TTC549 (cell line): ENCODE data around the gene CDK5RAP3.
"Not testable (repeated sequence)": the region's sequence is repeated elsewhere in the genome, so short reads cannot be mapped to it uniquely, and the experiment has no call there.

ENCODE experiments used
- FAIRE-seq: peaks from 2 replicates; lab custom pipeline; 2012; peaks lifted over from hg19 to GRCh38; lab: Jason Lieb, UNC

The CDK5RAP3 gene

GRCh38 chr17:48001197-48001596 is 30.3 kb downstream of the CDK5RAP3 start:
- no peak for FAIRE-seq

- FAIRE-seq: not testable (repeated sequence)
Observed at GRCh38 chr17:48001657-48002056, 30.7 kb downstream of the CDK5RAP3 start.

GRCh38 chr17:48002266-48002915 is 31.5 kb downstream of the CDK5RAP3 start:
- peak; percentile 98 for FAIRE-seq

DNA sequence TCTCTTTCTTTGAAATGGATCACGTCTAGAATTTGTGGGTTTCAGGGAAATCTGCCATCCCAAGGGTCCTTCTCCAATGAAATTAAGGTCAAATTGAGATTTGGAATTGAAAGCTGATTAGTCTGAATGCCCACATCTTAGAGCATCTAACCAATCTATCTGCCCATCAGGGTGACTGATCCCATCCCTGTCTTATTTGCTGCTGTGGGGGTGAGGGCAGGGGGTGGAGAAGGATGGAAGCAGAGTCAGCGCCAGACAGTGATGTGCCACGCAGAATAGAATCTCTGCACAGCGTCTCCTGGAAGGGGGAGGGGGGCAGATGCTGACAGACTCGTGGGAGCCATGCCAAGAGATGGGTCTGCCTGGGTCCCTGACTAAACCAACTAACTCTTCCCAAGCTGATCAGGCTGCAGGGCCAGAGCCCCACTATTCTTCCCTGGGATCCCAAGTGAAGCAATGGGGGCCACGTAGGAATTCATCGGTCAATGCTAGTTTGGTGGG is 32.1 kb downstream of the CDK5RAP3 start:
- FAIRE-seq: no peak

DNA sequence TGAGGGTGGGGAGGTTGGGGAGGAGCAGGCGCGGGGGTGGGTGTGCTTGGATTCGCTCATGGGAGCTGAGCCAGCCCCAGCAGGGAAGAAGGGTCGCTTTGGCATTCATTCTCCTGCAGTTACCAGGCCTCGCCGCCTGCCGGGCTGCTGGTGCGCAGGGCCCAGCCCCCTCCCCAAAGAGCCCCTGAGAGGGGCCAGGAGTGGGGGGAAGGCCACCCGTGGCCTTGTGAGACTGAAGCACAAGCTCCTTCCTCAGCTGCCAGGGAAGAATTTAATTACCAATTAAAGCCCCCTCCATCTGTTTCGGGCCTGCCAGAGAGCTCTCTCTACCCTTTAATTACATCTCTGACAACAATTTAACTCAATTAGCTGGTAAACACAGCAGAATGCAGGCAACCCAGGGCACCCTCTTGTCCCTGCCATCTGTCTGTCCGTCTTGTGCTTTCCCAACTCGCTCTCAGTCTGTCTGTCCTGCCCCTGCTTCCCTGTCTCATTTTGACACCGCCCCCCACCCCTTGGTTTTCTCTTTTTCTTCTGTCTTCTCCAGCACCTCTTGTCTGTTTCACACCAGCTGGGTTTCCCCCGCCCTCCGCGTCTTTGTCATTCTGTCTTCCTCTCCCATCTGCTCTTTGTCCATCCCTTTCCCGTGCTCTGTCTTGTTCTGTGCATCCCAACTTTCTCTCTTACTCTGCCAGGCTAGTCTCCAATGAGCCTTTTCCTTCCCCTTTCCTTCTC is 32.7 kb downstream of the CDK5RAP3 start:
- no peak for FAIRE-seq

DNA sequence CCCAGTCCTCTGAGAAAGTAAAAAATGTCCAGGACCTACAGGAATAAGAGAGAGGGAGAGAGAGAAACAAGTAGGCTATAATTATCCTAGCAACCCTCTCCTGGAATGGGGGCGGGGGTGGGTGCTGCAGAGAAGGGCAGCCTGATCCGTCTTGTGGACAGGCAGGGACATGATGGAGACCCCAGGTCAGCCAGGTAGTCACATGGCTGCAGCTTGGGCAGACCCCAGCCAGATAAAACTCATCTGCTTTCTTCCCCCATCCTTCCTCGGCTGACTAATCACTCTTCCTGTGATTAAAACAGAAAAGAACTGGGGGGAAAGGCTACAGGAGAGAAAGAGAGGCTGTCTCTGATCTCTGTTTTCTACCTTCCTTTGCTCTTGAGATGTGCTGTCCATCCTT is 34.1 kb downstream of the CDK5RAP3 start:
- FAIRE-seq: no peak

DNA sequence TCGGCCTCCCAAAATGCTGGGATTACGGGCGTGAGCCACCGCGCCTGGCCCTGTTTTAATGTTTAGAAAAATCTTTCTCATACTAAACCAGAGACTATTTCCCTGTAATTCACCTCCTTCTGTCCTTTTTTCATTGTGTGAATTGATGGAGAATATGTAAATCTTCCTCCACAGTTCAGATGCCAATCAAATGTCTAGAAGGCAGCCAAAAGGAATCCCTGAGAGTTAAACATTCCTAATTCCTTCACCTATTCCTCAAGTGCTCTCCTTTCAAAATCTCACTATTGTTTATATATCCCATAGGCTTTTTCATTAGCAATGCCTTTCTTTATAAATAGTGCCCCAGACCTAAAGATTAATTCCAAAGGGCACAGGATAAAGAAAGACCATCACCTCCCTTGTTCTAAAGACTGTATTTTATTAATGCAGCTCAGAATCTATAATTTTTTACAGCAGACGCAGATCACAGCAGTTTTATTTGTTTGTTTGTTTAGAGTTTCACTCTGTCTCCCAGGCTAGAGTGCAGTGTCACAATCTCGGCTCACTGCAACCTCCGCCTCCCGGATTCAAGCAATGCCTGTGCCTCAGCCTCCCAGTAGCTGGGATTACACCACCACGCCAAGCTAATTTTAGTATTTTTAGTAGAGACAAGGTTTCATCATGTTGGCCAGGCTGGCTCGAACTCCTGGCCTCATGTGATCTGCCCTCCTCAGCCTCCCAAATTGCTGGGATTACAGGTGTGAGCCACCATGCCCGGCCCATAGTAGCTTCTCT is 36.2 kb downstream of the CDK5RAP3 start:
- FAIRE-seq: peak; percentile 66

- no peak for FAIRE-seq
Observed at GRCh38 chr17:48010193-48010592, 39.3 kb downstream of the CDK5RAP3 start.

DNA sequence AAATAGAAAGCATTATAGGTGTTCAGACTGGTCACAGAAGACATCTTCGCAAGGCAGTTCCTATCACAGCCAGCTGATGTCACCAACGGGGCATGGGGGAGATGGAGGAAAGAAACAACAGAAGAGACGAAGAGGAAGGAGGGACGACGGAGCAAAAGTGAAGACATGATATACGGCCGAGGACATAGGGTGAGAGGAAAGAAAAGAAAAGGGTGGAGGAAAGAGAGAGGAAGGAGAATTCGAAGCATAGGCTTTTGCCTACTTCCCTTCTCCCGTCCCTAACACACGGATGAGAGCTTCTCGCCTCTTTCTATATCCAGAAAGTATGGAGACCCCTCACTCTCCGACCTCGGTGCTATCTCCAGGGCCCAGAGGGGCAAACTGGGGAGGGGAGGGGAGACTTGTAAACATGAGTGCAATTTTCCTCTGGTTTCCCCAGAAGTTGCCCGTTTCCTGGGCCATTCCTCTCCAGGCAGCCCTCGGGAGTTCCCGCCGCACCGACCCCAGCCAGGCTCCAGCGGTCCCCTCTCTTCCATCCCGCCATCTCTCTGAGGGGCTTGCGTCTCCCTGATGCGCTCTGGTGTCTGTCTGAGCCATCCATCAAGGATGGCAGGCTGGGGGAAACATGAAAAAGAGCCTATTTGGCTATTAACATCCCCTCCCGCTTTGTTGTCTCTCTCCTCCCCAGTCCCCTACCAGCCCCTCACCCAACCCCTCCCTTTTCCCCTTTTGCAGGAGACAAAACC is 40.7 kb downstream of the CDK5RAP3 start:
- peak; percentile 52 for FAIRE-seq

DNA sequence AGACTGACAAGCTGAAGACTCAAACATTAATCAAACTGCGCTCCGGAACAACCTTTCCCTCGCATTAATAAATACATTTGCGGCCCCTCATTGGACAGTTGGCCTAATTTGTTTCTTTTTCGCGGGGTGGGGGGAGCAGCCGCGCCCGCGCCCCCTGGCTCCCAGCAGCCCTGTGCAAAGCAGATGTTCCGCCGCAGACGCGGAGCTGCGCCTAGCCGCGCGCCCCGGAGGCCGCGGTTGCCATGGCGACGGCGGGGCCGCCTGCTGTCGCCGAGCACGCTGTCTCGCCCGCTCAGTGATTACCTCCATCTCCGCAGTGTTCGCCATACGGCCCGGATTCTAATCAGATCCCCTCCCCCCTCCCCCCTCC is 41.2 kb downstream of the CDK5RAP3 start:
- no peak for FAIRE-seq

DNA sequence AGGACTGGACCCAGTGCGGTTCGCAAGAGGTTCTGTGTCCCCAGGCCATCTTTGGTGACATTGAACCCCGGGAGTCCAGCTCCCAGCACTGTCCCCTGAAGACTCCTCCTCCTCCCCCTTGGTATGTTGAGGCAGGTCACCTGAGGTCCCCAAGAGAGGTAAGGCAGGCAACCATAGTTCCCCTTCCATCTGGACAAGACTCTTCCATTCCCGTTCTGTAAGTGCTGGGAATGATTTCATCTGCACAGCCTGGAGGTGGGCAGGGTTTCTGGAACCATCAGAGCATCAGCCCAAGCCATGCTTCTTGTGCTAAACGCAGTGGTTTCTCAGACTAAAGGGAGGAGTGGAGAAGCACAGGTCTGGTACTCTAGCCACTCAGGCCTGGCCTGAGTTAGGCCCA is 41.7 kb downstream of the CDK5RAP3 start:
- no peak for FAIRE-seq

DNA sequence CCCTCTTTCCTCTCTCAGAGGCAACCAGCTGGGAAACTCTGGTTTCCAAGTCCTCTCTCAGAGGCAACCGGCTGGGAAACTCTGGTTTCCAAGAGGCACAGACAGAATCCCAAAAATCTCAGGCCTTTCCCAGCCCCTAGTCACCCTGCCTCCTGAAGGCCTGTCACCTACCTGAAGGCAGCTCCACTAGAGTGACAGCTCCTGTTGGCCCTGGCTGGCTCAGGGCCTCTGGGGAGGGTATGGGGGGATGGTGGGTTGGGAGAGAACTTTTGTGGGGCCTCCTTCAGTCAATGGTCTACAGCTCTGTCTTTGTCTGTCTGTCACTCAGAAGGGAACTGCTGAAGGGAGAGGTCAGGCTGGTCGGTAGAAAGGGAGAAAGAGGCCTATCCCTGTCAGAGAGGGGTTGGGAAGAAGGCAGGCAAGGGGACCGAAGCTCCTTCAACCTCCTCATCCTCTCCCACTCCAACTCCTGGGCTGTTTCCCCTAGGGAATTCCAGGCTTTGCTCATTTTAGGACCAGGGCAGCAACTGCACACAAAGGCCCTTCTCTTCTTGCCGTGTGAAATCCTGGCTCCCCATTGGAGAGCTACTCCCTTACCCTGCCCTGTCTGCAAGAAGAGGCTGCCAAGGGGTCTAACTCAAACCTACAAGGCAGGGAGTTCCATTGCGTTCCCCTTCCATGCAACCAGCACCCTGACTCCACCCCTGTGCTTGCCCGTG is 43.1 kb downstream of the CDK5RAP3 start:
- no peak for FAIRE-seq

DNA sequence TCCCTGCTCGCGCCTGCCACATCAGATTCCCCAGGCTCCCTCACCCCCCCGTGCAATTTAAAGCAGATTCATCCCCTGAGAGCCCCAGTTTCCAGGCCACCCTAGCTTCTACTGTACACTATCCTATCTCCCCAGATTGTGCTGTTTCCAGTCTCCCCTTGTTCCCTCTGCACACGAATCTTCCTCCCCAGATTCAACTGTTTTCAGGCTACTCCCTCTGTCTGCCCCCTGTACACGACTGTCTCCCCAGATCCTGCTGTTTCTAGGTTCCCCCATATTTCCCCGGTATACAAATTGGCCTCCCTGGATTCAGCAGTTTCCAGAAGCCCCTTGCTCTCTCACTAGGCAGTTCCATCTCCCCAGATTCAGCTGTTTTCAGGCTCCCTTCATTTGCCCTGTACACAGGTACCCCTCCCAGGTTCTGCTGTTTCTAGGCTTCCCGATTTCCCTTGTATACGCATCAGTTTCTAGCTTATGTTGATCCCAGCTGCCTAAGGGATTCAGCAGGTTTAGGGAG is 43.7 kb downstream of the CDK5RAP3 start:
- FAIRE-seq: no peak

GRCh38 chr17:48016112-48016511 is 45.2 kb downstream of the CDK5RAP3 start:
- peak; percentile 11 for FAIRE-seq

GRCh38 chr17:48017817-48018158 is 46.9 kb downstream of the CDK5RAP3 start:
- not testable (repeated sequence) for FAIRE-seq

DNA sequence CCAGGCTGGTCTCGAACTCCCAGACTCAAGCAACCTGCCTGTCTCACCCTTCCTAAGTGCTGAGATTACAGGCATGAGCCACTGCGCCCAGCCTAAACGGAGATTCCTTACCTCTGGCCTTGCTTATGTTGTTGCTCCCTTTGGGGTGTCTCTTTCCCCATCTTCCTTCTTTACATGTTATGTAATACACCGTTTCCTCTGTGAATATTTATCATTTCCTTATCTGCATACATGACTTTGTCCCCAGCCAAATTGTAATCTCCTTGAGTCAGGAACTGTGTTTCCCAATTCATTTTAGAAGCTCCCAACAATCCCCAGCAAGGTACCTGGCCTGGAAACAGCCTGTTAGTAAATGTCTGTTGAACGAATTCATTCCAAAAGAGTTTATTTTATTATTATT is 51.0 kb downstream of the CDK5RAP3 start:
- no peak for FAIRE-seq

- FAIRE-seq: no peak
Observed at GRCh38 chr17:48022901-48023300, 52.0 kb downstream of the CDK5RAP3 start.

GRCh38 chr17:48023400-48024148 is 52.7 kb downstream of the CDK5RAP3 start:
- no peak for FAIRE-seq

DNA sequence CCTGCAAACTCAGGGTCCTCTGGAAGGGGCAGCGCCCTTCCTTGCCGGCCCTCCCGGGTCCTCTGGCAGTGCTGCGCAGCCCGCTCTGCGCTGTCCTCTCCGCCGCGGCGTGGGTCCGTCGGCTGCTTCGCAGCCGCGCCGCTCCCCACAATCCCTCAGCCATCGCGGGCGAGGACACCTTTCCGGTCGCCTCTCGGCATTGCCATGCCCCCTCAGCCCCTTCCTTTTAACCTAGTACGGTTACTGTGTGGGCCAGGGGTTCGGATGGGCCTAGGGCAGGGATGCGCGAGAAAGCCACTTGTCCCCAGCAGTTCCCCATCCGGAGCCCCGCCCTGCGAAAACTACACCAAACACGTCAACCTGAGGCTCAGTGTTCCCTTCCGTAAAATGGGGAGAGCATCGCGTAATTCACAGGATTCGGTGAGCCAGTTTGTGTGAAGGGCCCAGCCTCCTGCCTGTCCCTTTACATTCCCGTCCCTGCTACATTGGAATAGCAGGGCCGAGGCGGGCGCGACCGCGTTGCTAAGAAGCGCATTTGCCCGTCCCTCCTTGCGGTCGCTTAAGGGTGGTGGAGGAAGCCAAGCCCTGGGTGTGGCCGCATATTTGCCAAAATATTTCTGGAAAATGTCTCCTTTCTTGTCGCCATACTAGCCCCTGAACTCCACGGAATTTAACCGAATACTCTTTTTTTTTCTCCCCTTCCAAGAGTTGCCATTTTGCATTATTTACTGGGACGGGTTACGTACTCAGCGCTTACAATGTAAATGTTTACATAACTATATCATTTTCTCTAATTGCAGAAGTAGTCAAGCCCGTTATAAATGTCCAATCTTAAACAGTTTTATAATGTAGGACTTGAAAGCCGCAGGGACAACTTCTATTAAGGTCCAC is 53.5 kb downstream of the CDK5RAP3 start:
- no peak for FAIRE-seq
